GM12801 (cell line): ENCODE results near the gene PKN1.

ENCODE experiments used
- CTCF ChIP-seq: IDR thresholded peaks from one replicate; pipeline ENCODE4 v1.5.1; 2011; ENCODE audit warnings: control low read depth; ENCODE audit not compliant: insufficient read length; ENCODE audit errors: extremely low read depth

PKN1 gene

GRCh38 chr19:14496834-14497227 is 63.7 kb downstream of the PKN1 start:
- no peak for TF ChIP-seq CTCF

DNA sequence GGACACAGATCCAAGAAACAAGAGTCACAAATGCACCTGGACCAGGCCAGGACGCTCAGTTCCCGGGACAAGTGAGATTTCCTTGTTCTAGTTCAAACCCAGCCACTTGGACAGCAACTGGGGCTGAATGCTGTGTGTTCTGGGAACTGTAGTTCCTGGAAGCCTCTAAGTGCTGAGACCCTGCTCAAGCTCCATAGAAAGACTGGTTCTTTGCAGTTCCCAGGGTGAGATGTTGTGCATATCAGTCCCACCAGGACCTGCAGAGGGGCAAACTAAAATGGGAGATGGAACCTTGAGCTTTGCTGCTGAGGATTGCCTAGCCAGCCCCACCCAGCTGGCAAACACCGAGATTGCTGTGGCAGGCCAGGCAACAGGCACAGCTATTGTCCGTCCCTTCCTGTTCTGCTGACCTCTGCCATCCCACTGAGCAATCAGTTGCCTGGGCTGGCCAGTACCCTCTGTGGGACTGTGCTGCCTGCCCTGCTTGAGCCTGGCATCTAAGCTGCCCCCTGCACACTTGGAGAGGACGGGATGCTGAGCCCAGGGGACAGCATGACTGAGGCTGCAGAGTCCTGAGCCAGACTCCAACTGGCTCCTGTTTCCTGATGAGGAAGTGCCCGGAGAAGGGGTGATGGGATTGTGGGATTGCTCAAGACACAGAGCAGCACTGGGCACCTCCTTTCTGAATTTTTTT is 64.3 kb downstream of the PKN1 start:
- no peak for TF ChIP-seq CTCF

GRCh38 chr19:14502334-14503092 is 69.4 kb downstream of the PKN1 start:
- TF ChIP-seq CTCF: no peak

GRCh38 chr19:14503285-14503684 is 70.2 kb downstream of the PKN1 start:
- no peak for TF ChIP-seq CTCF

- TF ChIP-seq CTCF: no peak
Measured at GRCh38 chr19:14505488-14506239, 72.6 kb downstream of the PKN1 start.

GRCh38 chr19:14507704-14508542 is 74.8 kb downstream of the PKN1 start:
- no peak for TF ChIP-seq CTCF
